Germinal center (tissue), 1 donor: ENCODE results near the gene SFRP2.
A peak's percentile ranks its signal among the peaks of the same experiment; 100 is the strongest.

Experiments used
- DNase-seq: peaks from one replicate; pipeline ENCODE4 v3.0.0; 2012; ENCODE audit warnings: mixed read lengths, low spot score

SFRP2 gene

DNA sequence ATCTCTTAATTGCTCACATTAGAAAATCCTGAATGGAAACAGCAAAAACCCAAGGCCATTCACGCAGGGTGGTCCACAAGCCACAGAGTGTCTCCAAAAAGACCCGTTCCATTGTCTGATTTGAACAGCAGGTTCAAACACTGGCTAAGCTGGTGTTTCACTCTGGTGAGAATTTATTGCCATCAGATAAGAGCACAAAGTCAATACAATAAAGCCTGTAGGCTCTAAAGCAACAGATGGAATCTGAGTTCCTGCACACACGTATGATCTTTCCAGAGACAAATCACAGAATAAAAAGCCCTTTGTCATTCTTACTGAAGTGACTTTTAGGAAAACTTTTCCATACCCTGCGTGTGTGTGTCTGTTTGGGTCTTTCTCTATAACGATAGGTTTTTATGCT, 5.1 kb upstream of the SFRP2 start:
- DNase-seq: no peak

- no peak for DNase-seq
Measured at GRCh38 chr4:153792618-153793247, 3.9 kb upstream of the SFRP2 start.

DNA sequence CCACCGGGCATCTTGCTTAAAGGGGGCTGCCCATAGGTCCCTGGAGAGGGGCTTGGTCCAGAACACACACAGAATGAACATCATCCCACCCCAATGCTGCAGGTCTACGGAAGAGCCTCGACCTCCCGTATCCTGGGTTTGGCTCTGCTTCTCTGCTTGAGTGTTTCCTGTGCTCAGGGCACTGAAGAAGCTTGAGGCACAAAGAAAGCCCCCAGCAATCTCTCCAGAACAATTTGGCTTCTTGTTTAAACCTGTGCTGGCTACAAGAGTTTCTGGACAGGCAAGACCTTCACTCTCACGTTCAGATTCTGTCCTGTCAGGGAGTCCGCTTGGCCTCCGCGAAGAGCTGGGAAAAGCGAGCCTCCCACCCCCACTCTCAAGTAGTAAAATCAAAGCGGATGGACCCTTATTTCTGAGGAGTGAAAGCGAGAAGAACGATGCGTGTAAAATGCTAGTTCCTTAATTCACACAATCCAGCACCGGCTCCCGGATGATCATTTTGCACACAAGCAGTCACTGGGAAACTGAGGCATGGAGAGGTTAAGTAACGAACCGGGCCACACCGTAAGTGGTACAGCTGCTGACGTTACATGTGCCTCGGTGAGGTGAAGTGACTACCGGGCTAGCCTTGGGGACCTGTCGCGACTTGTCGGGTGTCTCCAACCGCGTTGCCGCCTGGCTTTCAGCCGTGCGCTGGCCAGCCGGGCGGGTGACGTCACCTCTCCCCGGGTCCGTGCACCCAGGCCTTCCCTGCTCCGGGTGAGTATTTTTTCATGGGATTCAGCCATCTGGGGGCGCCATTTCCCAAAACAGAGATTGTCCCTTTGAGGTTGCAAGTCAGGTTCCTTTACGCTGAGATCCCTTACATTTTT, 3.1 kb upstream of the SFRP2 start:
- DNase-seq: no peak

DNA sequence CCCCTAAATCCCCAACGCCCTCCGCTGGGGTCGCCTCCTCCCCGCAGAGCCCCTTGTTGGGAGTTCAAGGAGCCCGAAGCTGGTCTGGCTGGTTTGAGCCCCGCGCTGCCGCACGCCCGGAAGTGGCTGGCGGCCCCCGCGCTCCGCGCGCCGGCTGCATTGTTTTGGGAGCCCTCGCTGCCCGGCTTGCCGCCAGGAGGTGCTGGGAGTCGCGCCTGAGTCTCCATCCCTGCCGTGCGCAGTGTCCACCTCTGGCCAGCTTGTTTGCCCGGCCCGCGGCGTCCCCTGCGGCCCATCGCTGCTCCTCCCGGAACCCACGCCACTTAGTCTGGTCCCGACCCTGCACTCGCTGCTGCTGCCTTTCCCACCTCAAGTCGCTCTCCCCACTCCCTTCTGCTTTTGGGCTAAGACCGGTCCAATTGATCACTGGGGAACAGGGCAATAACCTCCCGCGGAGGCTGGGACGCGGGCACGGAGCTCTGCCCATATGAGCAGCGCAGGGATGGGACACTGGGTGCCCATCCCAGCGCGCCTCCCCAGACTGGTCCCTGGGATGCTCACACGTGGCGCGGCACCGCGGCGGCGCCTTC, 2.2 kb upstream of the SFRP2 start:
- peak; percentile 51 for DNase-seq

DNA sequence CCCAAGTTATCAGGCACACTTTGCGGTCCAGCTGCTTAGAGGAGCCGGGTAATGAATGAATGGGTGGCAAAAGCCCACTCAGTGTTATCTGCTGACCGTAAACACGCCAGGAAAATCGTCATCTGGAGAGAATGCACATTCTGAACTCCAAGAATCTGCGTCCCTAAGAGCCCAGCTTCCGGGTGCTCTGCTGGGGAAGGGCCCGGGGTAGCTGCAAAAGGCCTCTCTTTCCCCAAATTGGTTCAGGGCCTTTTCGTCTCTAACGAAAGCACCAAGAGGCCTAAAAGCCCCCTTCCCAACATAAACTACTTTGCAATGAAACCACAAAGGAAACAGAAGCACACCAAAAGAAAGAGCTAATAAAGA, 1.6 kb upstream of the SFRP2 start:
- DNase-seq: no peak

GRCh38 chr4:153789741-153790499, 1.0 kb upstream of the SFRP2 start:
- DNase-seq: no peak

DNA sequence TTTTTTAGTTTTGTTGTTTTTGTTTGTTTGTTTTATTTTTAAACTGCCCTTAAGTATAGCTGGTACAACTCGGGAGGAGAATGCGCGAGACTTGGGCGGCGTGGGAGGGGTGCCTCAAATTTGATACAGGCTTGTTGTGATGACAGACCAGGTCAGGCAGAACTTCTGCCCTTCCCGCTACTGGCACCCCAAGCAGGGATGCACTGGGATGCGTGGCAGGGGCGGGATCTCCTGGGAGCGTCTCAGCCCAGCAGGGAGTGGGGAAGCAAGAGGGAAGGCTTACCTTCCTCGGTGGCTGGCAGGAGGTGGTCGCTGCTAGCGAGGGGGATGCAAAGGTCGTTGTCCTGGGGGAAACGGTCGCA, 851 bp downstream of the SFRP2 start:
- no peak for DNase-seq

DNA sequence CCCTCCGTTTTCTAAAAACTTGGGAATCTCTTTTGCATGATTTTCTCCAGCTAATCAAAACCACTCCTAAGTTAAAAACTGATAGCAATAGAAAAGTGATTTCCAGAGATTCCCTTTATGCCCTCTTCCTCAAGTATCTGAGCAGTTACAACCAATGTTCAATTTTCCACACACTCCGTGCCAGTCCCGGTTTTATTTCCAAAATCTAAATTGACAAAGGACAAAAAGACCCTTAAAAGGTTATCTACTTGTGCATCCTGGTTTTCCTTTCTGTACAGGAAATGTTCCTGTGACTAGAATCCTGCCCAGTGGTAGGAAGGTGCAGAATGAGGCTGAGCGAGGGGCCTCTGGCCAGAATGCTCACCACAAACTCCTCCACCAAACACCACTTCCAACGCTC, 1.3 kb downstream of the SFRP2 start:
- DNase-seq: no peak

- DNase-seq: no peak
Measured at GRCh38 chr4:153787061-153787560, 1.8 kb downstream of the SFRP2 start.

DNA sequence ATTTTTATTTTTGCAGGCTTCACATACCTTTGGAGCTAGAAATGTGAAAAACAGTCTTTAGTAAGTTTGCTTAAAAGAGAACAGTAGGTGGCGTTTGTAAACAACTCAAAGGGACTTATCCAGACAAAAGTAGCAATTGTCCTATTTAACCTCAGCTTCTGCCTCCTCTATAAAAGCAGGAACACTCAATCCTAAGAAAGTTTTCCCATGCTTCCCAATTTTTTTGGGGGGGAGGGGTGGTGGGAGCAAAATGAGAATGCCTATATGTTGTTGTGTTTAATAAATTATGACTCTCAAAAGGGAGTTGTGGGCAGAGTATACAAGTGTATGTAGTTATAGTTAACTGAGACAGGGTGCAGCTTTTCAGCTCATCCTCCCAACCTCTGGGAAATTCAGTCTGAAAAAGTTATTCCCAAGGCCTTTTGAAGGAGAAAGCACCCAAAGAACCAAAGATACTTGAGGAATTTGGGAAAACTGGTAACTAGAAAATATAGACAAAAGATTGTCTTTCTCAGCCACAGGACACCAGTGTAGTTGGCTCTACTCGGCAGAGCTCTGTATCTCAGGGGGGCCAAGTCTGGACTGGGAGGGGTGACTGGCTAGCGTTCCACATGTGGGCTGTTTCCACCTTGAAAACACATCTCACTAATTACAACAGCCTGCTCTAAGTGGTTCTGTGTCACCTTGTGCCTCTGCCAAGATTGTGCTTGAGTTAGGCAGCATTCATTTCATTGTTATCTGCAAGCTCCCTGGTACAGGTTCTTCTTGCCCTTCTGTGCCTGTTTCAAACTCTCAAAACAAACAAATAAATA, 2.8 kb downstream of the SFRP2 start:
- no peak for DNase-seq

DNA sequence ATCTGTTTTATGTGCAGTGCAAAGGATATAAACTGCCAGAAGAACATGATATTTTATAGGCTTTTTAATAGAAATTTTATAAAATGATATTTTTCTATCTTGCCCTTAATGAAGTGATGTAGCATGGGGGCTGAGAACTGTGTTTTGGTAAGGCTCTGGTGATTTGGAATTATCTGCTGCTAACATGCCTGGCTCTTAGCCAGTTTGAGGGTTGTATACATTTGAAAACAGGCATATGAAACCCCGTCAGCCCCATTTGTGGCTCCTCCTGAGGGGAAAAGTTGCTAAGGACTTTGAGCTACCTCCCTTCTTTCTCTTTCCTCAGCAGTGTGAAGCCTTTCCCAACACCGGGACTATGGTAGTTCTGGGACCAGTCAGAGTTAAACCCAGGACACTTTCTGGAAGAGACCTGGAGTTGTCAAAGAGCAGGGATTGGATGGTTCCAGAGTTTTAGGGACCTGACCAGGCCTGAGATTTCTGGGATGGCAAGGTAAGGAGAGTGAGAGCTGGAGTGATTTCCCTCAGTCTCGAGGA, 4.7 kb downstream of the SFRP2 start:
- DNase-seq: no peak

- no peak for DNase-seq
Measured at GRCh38 chr4:153782581-153782980, 6.3 kb downstream of the SFRP2 start.

GRCh38 chr4:153781717-153782416, 7.0 kb downstream of the SFRP2 start:
- DNase-seq: no peak

GRCh38 chr4:153781280-153781679, 7.6 kb downstream of the SFRP2 start:
- DNase-seq: no peak

- DNase-seq: no peak
Measured at GRCh38 chr4:153780876-153781275, 8.0 kb downstream of the SFRP2 start.

- no peak for DNase-seq
Measured at GRCh38 chr4:153780221-153780620, 8.7 kb downstream of the SFRP2 start.

DNA sequence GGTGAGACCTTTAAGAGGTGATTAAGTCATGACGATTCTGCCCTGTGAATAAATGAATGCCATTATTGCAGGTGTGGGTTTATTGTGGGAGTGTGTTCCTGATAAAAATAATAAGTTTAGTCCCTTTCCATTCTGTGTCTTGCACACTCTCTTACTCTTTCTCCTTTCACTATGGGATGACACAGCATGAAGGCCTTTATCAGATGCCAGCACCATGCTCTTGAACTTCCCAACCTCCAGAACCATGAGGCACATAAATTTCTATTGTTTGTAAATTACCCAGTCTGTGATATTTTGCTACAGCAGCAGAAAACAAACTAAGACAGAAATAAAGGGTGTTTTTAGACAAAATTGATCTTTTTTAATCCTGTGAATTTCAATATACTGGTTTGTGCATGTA, 10.5 kb downstream of the SFRP2 start:
- no peak for DNase-seq

- DNase-seq: no peak
Measured at GRCh38 chr4:153777421-153777820, 11.5 kb downstream of the SFRP2 start.

- DNase-seq: no peak
Measured at GRCh38 chr4:153776601-153777000, 12.3 kb downstream of the SFRP2 start.

- no peak for DNase-seq
Measured at GRCh38 chr4:153773236-153773690, 15.6 kb downstream of the SFRP2 start.

DNA sequence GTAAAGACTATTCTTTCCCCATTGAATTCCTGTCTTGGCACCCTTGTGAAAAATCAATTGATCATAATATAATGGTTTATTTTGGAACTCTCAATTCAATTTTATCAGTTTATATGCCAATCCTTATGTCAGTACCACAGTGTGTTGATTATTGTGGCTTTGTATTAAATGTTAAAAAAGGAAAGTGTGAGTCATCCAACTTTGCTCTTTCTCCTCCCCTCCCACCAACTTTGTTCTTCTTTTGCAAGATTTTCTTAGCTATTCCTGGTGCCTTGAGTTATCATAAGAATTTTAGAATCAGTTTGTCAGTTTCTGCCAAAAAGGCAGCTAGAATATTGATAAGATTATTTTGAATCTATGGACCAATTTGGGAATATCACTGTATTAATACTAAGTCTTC, 17.8 kb downstream of the SFRP2 start:
- DNase-seq: no peak
